HL-60 (cell line): ENCODE data around the gene SERPINB2.

Experiments used
- POLR2AphosphoS5 ChIP-seq: IDR thresholded peaks from 2 replicates; pipeline ENCODE4 v1.6.1; 2012; ENCODE audit warnings: low read depth
- TF ChIP-seq, protein P1 (sequence below): IDR thresholded peaks from one replicate; pipeline ENCODE4 v1.5.1; 2011; ENCODE audit warnings: low read length, control low read depth, inconsistent platforms; ENCODE audit not compliant: insufficient read depth

DNA sequence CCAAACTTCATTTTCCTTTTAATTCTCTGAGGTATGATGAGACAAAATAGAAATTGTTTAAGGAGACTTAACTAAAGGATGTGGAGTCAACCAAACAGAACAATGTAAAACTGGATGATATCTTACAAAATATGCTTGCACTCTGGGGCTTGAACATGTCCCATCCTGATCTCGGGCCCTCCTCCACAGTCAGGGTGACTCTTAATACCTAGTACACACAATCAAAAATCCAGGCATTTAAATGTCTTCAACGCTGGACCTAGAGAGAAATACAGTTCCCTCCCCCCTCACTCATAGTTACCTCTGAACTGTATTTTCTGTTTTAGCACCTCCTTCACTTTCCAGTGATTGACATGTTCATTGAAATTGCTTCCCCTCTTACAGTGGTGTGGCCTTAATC is 36.9 kb upstream of the SERPINB2 start:
- TF ChIP-seq POLR2AphosphoS5: no peak
- TF ChIP-seq, protein P1, sequence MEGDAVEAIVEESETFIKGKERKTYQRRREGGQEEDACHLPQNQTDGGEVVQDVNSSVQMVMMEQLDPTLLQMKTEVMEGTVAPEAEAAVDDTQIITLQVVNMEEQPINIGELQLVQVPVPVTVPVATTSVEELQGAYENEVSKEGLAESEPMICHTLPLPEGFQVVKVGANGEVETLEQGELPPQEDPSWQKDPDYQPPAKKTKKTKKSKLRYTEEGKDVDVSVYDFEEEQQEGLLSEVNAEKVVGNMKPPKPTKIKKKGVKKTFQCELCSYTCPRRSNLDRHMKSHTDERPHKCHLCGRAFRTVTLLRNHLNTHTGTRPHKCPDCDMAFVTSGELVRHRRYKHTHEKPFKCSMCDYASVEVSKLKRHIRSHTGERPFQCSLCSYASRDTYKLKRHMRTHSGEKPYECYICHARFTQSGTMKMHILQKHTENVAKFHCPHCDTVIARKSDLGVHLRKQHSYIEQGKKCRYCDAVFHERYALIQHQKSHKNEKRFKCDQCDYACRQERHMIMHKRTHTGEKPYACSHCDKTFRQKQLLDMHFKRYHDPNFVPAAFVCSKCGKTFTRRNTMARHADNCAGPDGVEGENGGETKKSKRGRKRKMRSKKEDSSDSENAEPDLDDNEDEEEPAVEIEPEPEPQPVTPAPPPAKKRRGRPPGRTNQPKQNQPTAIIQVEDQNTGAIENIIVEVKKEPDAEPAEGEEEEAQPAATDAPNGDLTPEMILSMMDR: no peak
